K562 (cell line): ENCODE measurements around the gene VPS26A. TPM values are rescaled to one million over a fixed set of nuclear protein-coding genes. Genes with fewer than 3 reads are reported as not detected.

ENCODE experiments used
- CHD4 ChIP-seq: fragments of 200-600 bp; sonication (generic); IDR thresholded peaks from 3 replicates; pipeline ENCODE4 v1.6.1; 2012; ENCODE audit warnings: low read depth, mild to moderate bottlenecking, mixed read lengths, low read length, inconsistent platforms; ENCODE audit not compliant: insufficient read depth, insufficient replicate concordance, poor library complexity, severe bottlenecking
- CREBBP ChIP-seq: IDR thresholded peaks from one replicate; pipeline ENCODE4 v1.6.1; 2012; ENCODE audit warnings: low read depth, mild to moderate bottlenecking, control low read depth, inconsistent platforms, low read length
- DEAF1 ChIP-seq: fragments of 450-650 bp; formaldehyde crosslinking; IDR thresholded peaks from 2 replicates; pipeline ENCODE4 v1.4.0; 2020; ENCODE audit warnings: mild to moderate bottlenecking, moderate library complexity
- L3MBTL2 ChIP-seq: fragments of 450-650 bp; IDR thresholded peaks from 2 replicates; pipeline ENCODE4 v1.6.1; 2016; ENCODE audit warnings: mild to moderate bottlenecking, moderate library complexity
- MEF2A ChIP-seq: IDR thresholded peaks from 2 replicates; pipeline ENCODE4 v1.6.1; 2011; ENCODE audit warnings: low read depth, mild to moderate bottlenecking, low read length, moderate library complexity; ENCODE audit not compliant: control insufficient read depth
- PCBP2 ChIP-seq: fragments of 200-400 bp; formaldehyde crosslinking; IDR thresholded peaks from 2 replicates; pipeline ENCODE4 v1.6.1; 2018; ENCODE audit warnings: low read length, low read depth, mild to moderate bottlenecking, moderate library complexity; ENCODE audit not compliant: poor library complexity, severe bottlenecking
- RAD21 ChIP-seq, 2 experiments: fragments of 250-450 bp in 1 of 2; fragments of 450-650 bp in 1 of 2; sonication (Bioruptor Pico) in 1 of 2; formaldehyde crosslinking in 1 of 2; IDR thresholded peaks in 1 of 2; conservative IDR thresholded peaks in 1 of 2; 2 replicates each; pipeline versions ENCODE4 v1.4.0 to v1.8.0; 2020 to 2022; ENCODE audit warnings: mild to moderate bottlenecking in 2 of 2, moderate library complexity in 1 of 2
- SETDB1 ChIP-seq: IDR thresholded peaks from one replicate; pipeline ENCODE4 v1.6.1; 2012; ENCODE audit warnings: low read length, control low read depth, inconsistent platforms
- SMARCC2 ChIP-seq: fragments of 450-650 bp; IDR thresholded peaks from 2 replicates; pipeline ENCODE4 v1.6.1; 2017; ENCODE audit warnings: antibody characterized with exemption, moderate library complexity, mild to moderate bottlenecking, low read depth
- SOX6 ChIP-seq: fragments of 450-650 bp; IDR thresholded peaks from 2 replicates; pipeline ENCODE4 v1.6.1; 2014; ENCODE audit warnings: mild to moderate bottlenecking
- TAL1 ChIP-seq: fragments of 450-650 bp; IDR thresholded peaks from 2 replicates; pipeline ENCODE4 v1.6.1; 2016; ENCODE audit warnings: mild to moderate bottlenecking
- TEAD4 ChIP-seq, 2 experiments: sonication (generic) in 1 of 2; formaldehyde crosslinking in 1 of 2; IDR thresholded peaks; 2 replicates each; pipeline versions ENCODE4 v1.6.1 to v1.8.0; 2012 to 2022; ENCODE audit warnings: borderline replicate concordance in 1 of 2, inconsistent platforms in 1 of 2, low read length in 1 of 2, mild to moderate bottlenecking in 1 of 2, missing genetic modification reagents in 1 of 2
- ZBTB40 ChIP-seq, 2 experiments: fragments of 450-650 bp in 1 of 2; sonication (generic) in 1 of 2; formaldehyde crosslinking in 1 of 2; IDR thresholded peaks; 2 replicates each; pipeline versions ENCODE4 v1.7.1 to v1.9.0; 2016 to 2022; ENCODE audit warnings: inconsistent platforms in 1 of 2, mild to moderate bottlenecking in 1 of 2, missing genetic modification reagents in 1 of 2
- ZNF12 ChIP-seq: sonication (generic); formaldehyde crosslinking; IDR thresholded peaks from 2 replicates; pipeline ENCODE4 v1.4.0; 2020; ENCODE audit warnings: mild to moderate bottlenecking, missing genetic modification reagents
- ZNF324 ChIP-seq: fragments of 250-450 bp; sonication (Bioruptor Pico); IDR thresholded peaks from 2 replicates; pipeline ENCODE4 v1.4.0; 2020; ENCODE audit warnings: mild to moderate bottlenecking
- ZNF41 ChIP-seq: fragments of 250-450 bp; sonication (Bioruptor Pico); conservative IDR thresholded peaks from 2 replicates; pipeline ENCODE4 v1.4.0; 2020; ENCODE audit warnings: mild to moderate bottlenecking
- polyA plus RNA-seq, 8 experiments: library from polyadenylated mRNA; depleted of rRNA in 4 of 8; stranded (reverse) in 5 of 8; unstranded in 3 of 8; fragments of >200 nt; fragmentation: Nextera tagmentation in 2 of 8; fragmentation: Illumina TruSeq in 1 of 8; extraction: Ambion mirVana in 2 of 8; extraction: Trizol in 1 of 8; gene quantifications; 2 replicates each; pipeline versions ENCODE4 v1.2.1 to v1.2.3, GENCODE V29; 2011 to 2014; ENCODE audit warnings: inconsistent platforms in 1 of 8, missing spikeins in 1 of 8
- total RNA-seq, 7 experiments: library from RNA; depleted of rRNA in 6 of 7; stranded (reverse); fragments of >200 nt in 6 of 7; fragmentation: Illumina TruSeq in 2 of 7; extraction: Trizol in 2 of 7; gene quantifications; 2 replicates each; pipeline versions ENCODE4 v1.2.1 to v1.2.3, GENCODE V29; 2011 to 2021; ENCODE audit warnings: low replicate concordance in 1 of 7

Gene VPS26A
- total and polyA plus RNA-seq, 9 of the 15 experiments (the other 6 are each of a cell fraction or from before 2014, with no cell fraction given): 47.1 to 137 (median 69.3) TPM

GRCh38 chr10:69217119-69217754 lies 93.3 kb downstream of the VPS26A start (continued):
- TF ChIP-seq TAL1: peak; percentile 70
- no peak for TF ChIP-seq CHD4
- TF ChIP-seq ZNF12 (CRISPR knock-in tag): no peak
- peak; percentile 83 for TF ChIP-seq SOX6
- peak; percentile 88 for TF ChIP-seq TEAD4 (IDR thresholded peaks at IDR 0.05; ENCODE audit: low read length)
- no peak for TF ChIP-seq TEAD4 (CRISPR knock-in tag; IDR thresholded peaks at IDR 0.05; ENCODE audit: borderline replicate concordance)
- no peak for TF ChIP-seq MEF2A
- peak; percentile 76; the same call in 1 of the 2 replicates for TF ChIP-seq SMARCC2
- no peak for TF ChIP-seq ZNF324 (CRISPR knock-in tag)
- peak in 1 of 2 experiments; percentile 27; a peak in 2 of 4 replicates for TF ChIP-seq RAD21 (CRISPR knock-in tag; conservative IDR thresholded peaks at IDR 0.05 in 1 of 2, IDR thresholded peaks at IDR 0.05 in 1 of 2)
- TF ChIP-seq PCBP2: no peak
- TF ChIP-seq ZBTB40 (IDR thresholded peaks at IDR 0.05): peak; percentile 21; the same call in 1 of the 2 replicates
- no peak for TF ChIP-seq ZBTB40 (CRISPR knock-in tag; IDR thresholded peaks at IDR 0.05)
- no peak for TF ChIP-seq CREBBP
- peak; percentile 65; the same call in 1 of the 2 replicates for TF ChIP-seq ZNF41 (CRISPR knock-in tag)
- no peak for TF ChIP-seq SETDB1
- TF ChIP-seq DEAF1 (CRISPR knock-in tag): peak; percentile 57; the same call in 1 of the 2 replicates
- peak; percentile 81 for TF ChIP-seq L3MBTL2
